Right hindlimb (tissue), 1 donor: ENCODE measurements around the gene PRR3.

Source experiments
- DNase-seq: peaks from one replicate; pipeline ENCODE4 v3.0.0-alpha.2; 2018

The PRR3 gene

DNA sequence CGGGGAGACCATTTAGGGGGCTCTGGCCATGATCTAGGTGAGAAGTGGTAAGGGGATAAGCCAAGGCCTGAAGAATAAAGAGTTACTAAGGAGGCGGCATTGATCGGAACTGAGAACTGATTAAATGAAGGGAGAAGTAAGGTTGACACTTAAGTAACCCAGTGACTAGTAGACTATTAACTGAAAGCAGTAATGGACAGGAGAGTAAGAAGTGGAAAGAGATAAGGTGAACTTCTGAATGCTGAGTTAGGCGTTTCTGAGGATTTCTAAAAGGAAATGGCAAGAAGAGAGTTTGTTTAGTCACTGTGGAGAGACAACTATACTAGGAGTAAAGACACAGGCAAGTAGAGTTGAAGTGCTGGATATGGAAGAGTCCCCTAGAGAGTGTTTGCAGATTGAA lies 16.0 kb downstream of the PRR3 start:
- DNase-seq = no peak

DNA sequence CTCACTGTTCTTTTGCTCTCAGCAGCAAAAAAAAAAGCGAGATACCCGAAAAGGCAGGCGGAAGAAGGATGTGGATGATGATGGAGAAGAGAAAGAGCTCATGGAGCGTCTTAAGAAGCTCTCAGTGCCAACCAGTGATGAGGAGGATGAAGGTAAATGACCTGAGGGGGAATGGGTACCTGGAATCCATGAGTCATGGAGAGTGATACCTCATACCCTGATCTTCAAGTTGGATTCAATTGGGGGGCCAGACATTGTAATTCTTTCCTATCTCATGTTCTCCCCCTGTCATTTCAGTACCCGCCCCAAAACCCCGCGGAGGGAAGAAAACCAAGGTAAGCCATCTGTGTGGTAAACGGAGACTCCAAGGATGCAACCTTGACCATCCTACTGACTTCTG lies 21.0 kb downstream of the PRR3 start:
- no peak for DNase-seq

DNA sequence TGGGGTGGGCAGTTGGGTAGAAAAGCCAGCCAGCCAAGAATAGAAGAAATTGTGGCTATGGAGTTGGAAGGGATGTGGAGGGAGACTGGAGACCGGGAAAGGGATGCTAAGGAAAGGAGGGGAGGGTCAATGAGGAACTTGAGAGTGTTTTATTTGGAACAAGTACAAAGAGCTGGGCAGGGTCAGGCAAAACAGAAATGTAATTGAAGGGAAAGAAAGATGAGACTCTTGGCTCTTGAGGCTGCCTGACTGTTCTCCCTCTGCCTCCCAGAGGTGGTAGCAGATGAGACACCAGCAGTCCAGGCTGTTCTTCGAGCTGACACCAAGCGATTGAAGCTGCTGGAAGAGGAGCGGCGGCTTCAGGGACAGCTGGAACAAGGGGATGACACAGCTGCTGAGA lies 26.8 kb downstream of the PRR3 start:
- DNase-seq = no peak

DNA sequence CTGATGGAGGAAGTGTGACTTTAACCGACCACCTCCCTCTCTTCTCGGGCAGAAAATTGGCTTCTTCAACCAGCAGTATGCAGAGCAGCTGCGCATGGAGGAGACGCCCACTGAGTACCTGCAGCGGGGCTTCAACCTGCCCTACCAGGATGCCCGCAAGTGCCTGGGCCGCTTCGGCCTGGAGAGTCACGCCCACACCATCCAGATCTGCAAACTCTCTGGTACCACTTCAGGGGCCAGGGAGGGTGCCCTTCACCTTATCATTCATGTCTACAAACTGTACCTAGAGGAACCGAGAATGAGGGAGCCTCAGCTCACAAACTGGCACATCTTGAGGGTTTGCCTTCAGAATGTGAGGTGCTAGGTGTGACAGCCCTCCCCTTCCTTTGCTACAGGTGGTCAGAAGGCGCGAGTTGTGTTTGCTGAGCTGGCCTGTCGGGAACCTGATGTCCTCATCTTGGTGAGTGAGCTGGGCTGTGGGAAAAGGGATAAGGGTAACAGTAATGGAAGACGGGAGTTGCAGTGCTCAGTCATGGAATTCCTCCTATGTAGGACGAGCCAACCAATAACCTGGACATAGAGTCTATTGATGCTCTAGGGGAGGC lies 32.8 kb downstream of the PRR3 start:
- no peak for DNase-seq

DNA sequence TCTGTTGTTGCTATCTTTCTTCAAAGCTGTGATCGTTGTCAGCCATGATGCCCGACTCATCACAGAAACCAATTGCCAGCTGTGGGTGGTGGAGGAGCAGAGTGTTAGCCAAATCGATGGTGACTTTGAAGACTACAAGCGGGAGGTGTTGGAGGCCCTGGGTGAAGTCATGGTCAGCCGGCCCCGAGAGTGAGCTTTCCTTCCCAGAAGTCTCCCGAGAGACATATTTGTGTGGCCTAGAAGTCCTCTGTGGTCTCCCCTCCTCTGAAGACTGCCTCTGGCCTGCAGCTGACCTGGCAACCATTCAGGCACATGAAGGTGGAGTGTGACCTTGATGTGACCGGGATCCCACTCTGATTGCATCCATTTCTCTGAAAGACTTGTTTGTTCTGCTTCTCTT lies 33.4 kb downstream of the PRR3 start:
- no peak for DNase-seq

DNA sequence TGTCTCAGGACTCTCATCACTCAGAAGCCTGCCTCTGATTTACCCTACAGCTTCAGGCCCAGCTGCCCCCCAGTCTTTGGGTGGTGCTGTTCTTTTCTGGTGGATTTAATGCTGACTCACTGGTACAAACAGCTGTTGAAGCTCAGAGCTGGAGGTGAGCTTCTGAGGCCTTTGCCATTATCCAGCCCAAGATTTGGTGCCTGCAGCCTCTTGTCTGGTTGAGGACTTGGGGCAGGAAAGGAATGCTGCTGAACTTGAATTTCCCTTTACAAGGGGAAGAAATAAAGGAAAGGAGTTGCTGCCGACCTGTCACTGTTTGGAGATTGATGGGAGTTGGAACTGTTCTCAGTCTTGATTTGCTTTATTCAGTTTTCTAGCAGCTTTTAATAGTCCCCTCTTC lies 33.9 kb downstream of the PRR3 start:
- no peak for DNase-seq

DNA sequence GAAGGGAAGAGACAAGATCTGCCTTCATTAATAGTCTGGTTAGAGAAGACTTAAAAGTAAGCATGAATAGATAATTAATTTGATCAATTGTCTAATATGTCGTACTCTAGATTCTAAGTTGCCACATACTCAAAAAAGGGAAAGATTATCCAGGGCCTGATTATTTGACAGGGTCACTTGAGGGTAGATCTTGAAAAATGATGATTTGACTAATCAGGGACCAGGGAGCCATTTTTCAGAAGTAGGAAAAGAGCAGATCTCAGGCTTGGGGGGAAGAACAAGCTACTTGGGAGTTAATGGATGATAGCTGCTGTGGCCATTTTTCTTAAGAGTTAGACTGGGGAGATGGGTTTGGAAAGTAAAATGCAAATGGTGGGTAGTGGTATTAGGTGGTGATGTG lies 35.2 kb downstream of the PRR3 start:
- DNase-seq = no peak

DNA sequence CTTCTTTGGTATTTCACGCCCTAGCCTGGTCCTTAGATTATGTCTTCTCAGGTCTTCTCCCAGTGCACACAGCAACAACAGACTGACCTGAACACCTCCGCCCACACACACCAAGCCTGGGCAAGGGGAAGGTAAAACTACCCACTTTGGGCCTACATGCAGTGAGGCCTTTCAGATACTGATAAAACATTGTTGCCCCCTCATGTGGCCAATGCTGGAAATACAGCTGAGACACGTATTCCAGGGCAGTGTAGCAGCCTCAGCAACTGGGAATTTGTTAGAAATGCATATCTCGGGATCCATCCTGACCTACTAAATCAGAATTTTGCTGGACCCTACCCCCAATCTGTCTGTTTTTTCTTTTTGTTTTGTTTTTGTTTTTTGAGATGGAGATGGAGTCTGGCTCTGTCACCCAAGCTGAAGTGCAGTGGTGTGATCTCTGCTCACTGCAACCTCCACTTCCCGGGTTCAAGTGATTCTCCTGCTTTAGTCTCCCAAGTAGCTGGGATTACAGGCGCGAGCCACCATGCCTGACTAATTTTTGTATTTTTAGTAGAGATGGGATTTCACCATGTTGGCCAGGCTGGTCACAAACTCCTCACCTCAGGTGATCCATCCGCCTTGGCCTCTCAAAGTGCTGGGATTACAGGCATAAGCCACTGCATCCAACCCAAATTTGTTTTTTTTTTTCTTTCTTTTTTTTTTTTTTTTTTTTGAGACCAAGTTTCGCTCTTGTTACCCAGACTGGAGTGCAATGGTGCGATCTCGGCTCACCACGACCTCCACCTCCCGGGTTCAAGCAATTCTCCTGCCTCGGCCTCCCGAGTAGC lies 40.4 kb downstream of the PRR3 start:
- peak; percentile 79 for DNase-seq

DNA sequence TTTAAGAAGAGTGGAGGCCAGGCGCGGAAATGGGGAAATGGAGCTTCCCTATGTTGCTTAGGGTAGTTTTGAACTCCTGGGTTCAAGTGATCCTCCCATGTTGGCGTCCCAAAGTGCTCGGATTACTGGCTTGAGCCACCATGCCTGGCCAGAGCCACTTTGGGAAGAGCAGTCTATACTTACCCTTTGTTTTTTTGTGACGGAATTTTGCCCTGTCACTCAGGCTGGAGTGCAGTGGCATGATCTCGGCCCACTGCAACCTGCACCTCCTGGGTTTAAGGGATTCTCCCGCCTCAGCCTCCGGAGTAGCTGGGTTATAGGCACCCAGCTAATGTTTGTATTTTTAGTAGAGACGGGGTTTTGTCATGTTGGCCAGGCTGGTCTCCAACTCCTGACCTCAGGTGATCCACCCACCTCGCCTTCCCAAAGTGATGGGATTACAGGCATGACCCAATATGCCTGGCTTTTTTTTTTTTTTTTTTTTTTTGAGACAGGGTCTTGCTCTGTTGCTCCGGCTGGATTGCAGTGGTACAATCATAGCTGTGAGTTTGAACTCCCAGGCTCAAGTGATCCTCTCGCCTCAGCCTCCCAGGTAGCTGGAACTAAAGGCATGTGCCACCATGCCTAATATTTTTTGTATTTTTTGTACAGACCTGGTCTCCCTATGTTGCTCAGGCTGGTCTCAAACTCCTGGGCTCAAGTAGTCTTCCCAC lies 42.0 kb downstream of the PRR3 start:
- no peak for DNase-seq

DNA sequence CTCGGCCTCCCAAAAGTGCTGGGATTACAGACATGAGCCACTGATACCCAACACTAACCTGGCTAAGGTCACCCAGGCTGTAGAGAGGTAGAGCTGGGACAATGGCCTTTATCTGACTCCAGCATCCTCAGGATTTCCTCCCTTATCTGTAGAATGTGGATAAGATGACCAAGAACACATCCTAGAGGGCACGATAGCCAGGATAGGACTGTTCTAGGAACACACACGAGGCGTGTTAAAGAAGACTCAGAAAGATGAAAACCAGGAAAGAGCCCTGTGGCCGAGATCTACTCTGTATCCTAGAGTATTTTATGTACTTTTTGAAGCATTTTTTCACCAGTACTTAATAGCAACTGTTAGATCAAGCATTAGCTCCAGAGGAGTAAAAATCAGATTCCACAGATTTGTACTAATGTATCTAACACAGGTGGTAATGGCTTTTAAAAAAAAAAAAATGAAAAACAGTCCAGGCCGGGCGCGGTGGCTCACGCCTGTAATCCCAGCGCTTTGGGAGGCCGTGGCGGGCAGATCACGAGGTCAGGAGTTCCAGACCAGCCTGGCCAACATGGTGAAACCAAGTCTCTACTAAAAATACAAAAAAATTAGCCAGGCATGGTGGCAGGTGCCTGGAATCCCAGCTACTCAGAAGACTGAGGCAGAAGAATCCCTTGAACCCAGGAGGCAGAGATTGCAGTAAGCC lies 42.7 kb downstream of the PRR3 start:
- DNase-seq = no peak

DNA sequence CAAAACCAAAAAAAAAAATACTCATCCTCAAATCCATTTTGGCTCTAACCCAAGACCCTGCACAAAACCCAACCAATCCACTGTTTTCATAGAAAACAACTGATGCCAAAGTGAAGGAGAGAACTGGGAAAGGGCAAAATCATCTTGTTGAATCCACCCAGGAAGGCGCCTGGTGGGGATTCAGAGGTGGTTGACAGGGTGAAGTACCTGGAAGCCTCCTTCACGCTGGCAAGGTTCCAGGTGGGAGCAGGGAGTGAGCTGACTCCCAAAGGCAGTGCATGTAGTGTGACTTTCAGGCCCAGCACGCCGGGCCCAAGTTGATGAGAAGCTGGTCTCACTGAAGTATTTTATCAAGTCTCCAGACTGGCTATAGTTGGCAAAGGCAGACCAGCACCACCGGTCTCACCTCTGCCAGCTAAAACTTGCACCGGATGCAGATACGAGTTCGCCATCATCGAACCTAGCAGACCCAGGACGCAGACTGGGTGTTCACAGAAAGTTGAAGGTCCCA lies 43.4 kb downstream of the PRR3 start:
- DNase-seq = peak; percentile 27

DNA sequence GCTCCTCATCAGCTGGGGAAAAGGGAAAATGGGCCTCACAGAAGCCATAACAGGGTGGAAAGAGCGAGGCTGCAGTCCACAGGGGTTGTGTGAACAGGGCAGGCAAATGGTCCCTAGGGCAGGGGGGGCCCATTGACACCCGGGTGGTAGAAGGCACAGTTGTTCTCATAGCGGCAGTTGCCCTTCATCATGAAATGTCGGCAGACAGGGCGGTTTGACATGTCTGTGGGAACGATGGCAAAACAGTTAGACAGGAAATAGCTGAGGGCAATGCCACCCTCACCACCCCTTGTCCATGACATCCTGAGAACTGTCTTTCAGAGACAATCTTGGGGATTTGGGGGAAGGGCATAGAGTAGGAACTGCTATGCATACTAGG lies 44.3 kb downstream of the PRR3 start:
- DNase-seq = no peak

DNA sequence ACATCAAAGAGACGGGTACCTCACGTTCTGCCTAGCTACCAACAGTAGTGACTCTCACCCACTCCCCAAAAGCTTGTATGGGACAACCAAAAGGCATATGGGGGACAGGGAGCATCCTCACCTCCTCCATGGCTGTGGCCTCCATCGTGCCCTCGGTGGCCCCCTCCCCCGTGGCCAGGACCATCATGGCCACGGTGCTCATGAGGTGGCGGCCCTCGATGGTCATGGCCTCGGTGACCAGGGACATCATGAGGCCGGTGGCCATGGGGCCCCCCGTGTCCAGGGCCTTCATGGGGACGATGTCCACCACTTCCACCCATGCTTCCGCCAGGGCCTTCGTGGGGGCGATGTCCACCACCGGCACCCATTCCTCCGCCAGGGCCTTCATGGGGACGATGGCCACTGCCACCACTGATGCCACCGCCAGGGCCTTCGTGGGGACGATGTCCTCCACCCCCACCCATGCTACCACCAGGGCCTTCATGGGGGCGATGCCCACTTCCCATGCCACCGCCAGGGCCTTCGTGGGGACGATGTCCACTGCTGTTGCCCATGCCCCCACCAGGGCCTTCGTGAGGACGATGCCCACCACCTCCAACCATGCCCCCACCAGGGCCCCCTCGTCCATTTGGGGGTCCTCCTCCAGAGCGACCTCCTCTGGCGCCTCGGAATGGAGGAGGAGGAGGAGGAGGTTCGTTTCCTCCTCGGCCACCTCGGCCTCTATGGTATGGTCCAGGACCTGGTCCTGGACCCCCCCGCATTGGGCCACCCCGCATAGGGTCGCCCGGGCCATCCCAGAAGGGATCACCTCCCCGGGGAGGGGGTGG lies 44.9 kb downstream of the PRR3 start:
- DNase-seq = peak; percentile 28

DNA sequence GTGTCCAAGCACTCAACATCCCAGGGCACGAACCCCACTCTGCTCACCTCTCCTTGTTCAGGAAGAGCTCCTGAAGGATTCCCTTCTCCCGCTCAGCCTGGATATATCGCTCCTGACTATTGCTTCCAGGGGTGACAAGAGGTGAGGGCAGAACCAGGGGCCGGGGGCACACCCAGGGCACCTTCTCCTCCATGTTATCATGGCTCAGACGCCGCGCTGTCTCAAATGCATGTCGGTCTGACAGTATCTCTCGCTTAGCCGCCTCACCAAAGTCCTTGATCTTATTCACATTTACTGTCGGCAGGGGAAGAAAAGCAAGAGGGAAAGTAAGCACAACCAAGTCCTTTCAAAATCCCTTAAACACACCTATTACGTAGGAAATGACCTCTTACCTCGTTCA lies 46.9 kb downstream of the PRR3 start:
- DNase-seq = no peak

DNA sequence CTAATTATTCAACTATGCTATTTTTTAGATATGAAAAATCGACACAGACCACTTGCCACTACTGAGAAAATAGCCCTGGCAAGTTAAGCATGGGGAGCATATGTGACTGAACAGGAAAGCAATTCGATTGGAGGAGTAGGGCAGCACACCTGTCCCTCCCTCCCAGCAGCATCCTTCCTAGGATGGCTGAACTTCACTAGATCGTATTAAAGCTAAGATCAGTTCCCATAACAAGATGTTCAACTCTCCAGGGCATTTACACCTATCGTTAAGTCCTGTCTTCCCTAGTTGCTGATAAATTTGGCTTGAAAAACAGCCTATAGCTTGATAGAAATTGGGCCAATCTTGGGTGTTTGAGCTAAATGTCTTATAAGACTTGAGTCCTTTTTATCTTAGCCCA lies 53.0 kb downstream of the PRR3 start:
- DNase-seq = no peak

DNA sequence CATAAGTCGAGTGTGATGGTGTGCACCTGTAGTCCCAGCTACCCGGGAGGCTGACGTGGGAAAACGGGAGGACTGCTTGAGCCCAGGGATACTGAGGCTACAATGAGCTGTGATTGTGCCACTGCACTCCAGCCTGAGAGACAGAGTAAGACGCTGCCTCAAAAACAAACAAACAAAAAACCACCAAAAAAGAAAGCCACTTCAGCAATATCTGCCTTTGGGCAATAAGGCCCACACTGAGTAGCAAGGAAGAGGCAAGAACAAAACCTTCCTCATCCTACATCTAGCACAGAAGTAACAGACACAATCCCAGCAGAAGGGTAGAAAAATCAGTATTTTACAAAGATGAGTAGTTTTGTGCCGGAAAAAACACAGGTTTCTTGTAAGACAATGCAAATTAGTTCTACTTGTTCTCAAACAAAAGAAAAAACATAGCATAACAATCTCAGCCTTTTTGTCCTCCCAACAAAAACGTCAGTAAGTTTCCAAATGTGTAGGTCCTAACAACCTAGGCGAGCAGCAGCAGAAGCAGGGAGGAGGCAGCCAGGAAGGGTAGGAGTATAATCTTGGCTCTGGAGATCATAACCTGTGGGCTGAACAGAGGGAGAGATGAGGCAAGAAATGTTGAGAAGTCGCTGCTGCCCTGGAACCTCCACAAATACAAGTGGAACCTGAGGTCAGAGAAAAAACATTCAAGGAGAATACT lies 54.2 kb downstream of the PRR3 start:
- no peak for DNase-seq

DNA sequence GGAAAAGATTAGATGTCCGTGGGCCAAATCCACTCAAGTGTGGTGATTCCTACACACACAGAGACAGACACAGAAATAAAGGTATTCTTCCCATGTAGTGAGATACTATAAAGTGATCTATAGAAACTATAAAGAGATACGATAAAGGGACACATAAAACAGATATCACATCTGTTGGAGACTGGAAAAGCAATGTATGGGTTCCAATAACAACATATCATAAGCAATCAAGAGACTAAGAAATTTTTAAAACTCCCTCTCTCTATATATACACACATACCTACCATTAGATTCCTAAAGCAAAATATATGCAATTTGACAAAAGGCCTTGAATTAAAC lies 54.7 kb downstream of the PRR3 start:
- no peak for DNase-seq

DNA sequence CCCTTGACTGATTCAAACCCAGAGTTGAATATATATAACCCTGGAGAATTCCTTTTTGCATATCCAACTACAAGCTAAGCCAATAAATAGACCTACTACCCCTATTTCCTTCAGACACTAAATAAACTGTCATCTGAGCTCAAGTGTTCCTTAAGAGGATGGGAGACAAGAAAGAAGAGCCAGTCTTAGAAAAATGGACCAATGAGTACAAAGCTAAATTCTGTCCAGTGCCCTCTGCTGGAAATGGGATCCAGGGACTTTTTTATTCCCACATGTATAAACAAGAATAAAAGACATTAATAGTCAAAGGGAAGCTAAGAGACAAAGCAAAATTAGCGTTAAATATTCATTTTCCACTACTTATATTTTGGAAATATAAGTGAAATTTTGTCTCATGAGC lies 55.1 kb downstream of the PRR3 start:
- no peak for DNase-seq

DNA sequence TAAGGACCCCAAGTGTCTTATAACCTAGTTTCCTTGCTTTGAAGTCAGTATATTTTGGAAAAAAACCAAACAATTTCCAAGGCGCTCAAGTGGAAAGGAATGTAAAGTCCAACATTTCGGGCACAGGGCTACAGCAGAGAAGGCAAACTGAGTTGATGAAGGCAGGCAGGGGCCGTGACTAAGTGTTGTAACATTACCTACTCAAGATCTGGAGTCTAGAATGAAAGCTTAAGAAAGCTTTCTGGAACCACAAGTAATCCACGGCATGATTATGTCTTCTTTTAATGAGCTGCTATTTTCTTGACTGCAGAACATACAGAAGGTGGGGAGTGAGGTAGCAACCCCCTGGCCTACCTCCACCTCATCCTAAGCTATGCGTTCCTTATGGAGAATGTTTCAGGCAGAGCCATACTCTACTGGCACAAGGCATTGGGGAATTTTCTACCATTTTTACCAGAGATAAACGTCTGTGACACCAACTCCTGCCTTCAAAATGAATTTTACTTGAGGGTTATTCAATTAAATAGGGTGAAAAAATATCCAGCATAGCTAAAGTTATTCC lies 55.7 kb downstream of the PRR3 start:
- DNase-seq = no peak
